HUES48 (cell line): Measurements from ENCODE around the gene LRP1.

Experiments used
- H3K27ac ChIP-seq: one replicate; pipeline ENCODE4 v1.7.0; 2013; ENCODE audit warnings: low read depth, low read length, inconsistent platforms
- H3K27me3 ChIP-seq: 2 replicates; pipeline ENCODE4 v1.6.1; 2013; ENCODE audit warnings: mild to moderate bottlenecking, low read length; ENCODE audit not compliant: control insufficient read depth, insufficient read depth
- H3K36me3 ChIP-seq: 2 replicates; pipeline ENCODE4 v1.6.1; 2013; ENCODE audit warnings: low read length; ENCODE audit not compliant: control insufficient read depth, insufficient read depth
- H3K4me1 ChIP-seq: 2 replicates; pipeline ENCODE4 v1.6.1; 2013; ENCODE audit warnings: mild to moderate bottlenecking, low read length; ENCODE audit not compliant: control insufficient read depth, insufficient read depth
- H3K4me3 ChIP-seq: 2 replicates; pipeline ENCODE4 v1.5.1; 2013; ENCODE audit warnings: mild to moderate bottlenecking, low read depth, low read length
- H3K9ac ChIP-seq: 2 replicates; pipeline ENCODE4 v1.6.1; 2013; ENCODE audit warnings: mild to moderate bottlenecking, low read depth, low read length, moderate library complexity
- H3K9me3 ChIP-seq: 2 replicates; pipeline ENCODE4 v1.6.1; 2013; ENCODE audit warnings: low read length; ENCODE audit not compliant: control insufficient read depth, insufficient read depth

Gene LRP1

DNA sequence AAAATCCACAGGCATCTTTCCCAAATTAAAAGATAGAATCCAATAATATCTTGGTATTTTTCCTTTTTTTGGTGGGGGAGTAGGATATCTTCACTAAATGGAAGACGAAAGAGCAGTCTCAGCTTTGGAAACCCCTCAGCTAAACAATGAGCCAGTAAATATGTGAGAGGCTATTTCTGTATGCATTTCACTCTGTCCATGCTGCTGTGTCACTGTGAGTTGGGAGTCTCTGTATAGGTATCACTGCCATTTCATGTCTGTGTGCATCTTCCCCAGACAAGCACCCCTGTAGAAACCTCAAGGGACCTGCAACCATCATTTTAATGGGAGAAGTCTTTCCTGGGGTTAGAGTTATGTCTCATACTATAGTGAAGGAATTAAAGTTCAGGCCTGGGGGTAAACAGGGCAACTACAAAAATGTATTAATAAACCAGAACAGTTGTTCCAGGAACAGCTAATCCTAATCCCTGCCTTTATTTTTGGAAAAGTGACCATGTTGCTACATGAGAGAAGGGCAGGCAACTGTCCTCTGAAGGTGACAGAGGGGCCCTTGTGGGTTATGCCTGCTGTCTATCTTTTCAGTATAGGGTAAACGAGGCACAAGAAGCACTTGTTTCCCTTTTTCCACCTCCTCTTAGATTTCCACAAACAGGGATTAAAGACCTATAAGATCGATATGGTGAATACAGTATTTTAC, 134.0 kb downstream of the LRP1 start:
- Histone ChIP-seq H3K27ac (no peak overlapping the region), H3K4me3 (no peak overlapping the region), H3K9ac (no peak overlapping the region), H3K9me3 (no peaks in the 10 kb centered on the region), H3K36me3 (peaks cover 23% of the 10 kb centered on the region), H3K27me3 (no peaks in the 10 kb centered on the region), H3K4me1 (peaks cover 10% of the 10 kb centered on the region)
